HUES48 (cell line): Measurements from ENCODE around the gene GRB2.
"Not testable (repeated sequence)": the region's sequence is repeated elsewhere in the genome, so short reads cannot be mapped to it uniquely, and the experiment has no call there.

ENCODE experiments used
- H3K27ac ChIP-seq: one replicate; pipeline ENCODE4 v1.7.0; 2013; ENCODE audit warnings: low read depth, low read length, inconsistent platforms
- H3K27me3 ChIP-seq: 2 replicates; pipeline ENCODE4 v1.6.1; 2013; ENCODE audit warnings: mild to moderate bottlenecking, low read length; ENCODE audit not compliant: control insufficient read depth, insufficient read depth
- H3K36me3 ChIP-seq: 2 replicates; pipeline ENCODE4 v1.6.1; 2013; ENCODE audit warnings: low read length; ENCODE audit not compliant: control insufficient read depth, insufficient read depth
- H3K4me1 ChIP-seq: 2 replicates; pipeline ENCODE4 v1.6.1; 2013; ENCODE audit warnings: mild to moderate bottlenecking, low read length; ENCODE audit not compliant: control insufficient read depth, insufficient read depth
- H3K4me3 ChIP-seq: 2 replicates; pipeline ENCODE4 v1.5.1; 2013; ENCODE audit warnings: mild to moderate bottlenecking, low read depth, low read length
- H3K9ac ChIP-seq: 2 replicates; pipeline ENCODE4 v1.6.1; 2013; ENCODE audit warnings: mild to moderate bottlenecking, low read depth, low read length, moderate library complexity
- H3K9me3 ChIP-seq: 2 replicates; pipeline ENCODE4 v1.6.1; 2013; ENCODE audit warnings: low read length; ENCODE audit not compliant: control insufficient read depth, insufficient read depth

GRB2 gene

GRCh38 chr17:75292810-75293448 is 112.5 kb downstream of the GRB2 start:
- not testable (repeated sequence) for H3K9me3 ChIP-seq, H3K4me1 ChIP-seq, H3K9ac ChIP-seq, H3K36me3 ChIP-seq, H3K27me3 ChIP-seq, H3K27ac ChIP-seq, H3K4me3 ChIP-seq

GRCh38 chr17:75289832-75290337 is 115.6 kb downstream of the GRB2 start:
- Histone ChIP-seq H3K36me3 (peaks cover 17% of the 10 kb centered on the region), H3K27ac (peak overlapping the region; percentile 6), H3K9me3 (no peaks in the 10 kb centered on the region), H3K4me3 (peak overlapping the region; percentile 68), H3K27me3 (no peaks in the 10 kb centered on the region), H3K9ac (peak overlapping the region; percentile 42), H3K4me1 (peaks cover 3% of the 10 kb centered on the region; the same call in 1 of the 2 replicates)

GRCh38 chr17:75289115-75289831 is 116.2 kb downstream of the GRB2 start, which contains the start of gene SLC25A19:
Gene SLC25A19, minus strand, starts transcription at chr17:75289433. Its CDS starts 2,669 bp downstream, at chr17:75286764.
- H3K9me3 ChIP-seq = no peaks in the 10 kb centered on the region
- H3K4me3 ChIP-seq = peak within 1 kb of the TSS; percentile 96
- peak within 1 kb of the TSS; percentile 6 for H3K27ac ChIP-seq
- H3K4me1 ChIP-seq = peaks cover 3% of the 10 kb centered on the region; the same call in 1 of the 2 replicates
- peak within 1 kb of the TSS; percentile 70 for H3K9ac ChIP-seq
- H3K27me3 ChIP-seq = no peaks in the 10 kb centered on the region
- H3K36me3 ChIP-seq = peaks cover 17% of the 10 kb centered on the region

GRCh38 chr17:75288770-75289114 is 116.7 kb downstream of the GRB2 start:
- H3K4me1 ChIP-seq = peaks cover 3% of the 10 kb centered on the region; the same call in 1 of the 2 replicates
- H3K4me3 ChIP-seq = peak overlapping the region; percentile 96
- H3K9me3 ChIP-seq = no peaks in the 10 kb centered on the region
- H3K27ac ChIP-seq = no peak overlapping the region
- peak overlapping the region; percentile 70 for H3K9ac ChIP-seq
- H3K36me3 ChIP-seq = peaks cover 17% of the 10 kb centered on the region
- no peaks in the 10 kb centered on the region for H3K27me3 ChIP-seq

GRCh38 chr17:75288359-75288758 is 117.1 kb downstream of the GRB2 start:
- Histone ChIP-seq H3K27me3 (no peaks in the 10 kb centered on the region), H3K9me3 (no peaks in the 10 kb centered on the region), H3K27ac (no peak overlapping the region), H3K4me1 (peaks cover 3% of the 10 kb centered on the region; the same call in 1 of the 2 replicates), H3K36me3 (peaks cover 20% of the 10 kb centered on the region), H3K4me3 (peak overlapping the region; percentile 96), H3K9ac (no peak overlapping the region)

- H3K9ac ChIP-seq = no peak overlapping the region
- no peaks in the 10 kb centered on the region for H3K27me3 ChIP-seq
- no peaks in the 10 kb centered on the region for H3K9me3 ChIP-seq
- peaks cover 26% of the 10 kb centered on the region for H3K36me3 ChIP-seq
- peaks cover 3% of the 10 kb centered on the region; the same call in 1 of the 2 replicates for H3K4me1 ChIP-seq
- no peak overlapping the region for H3K4me3 ChIP-seq
- H3K27ac ChIP-seq = no peak overlapping the region
These were observed 118.3 kb downstream of the GRB2 start for GRCh38 chr17:75287221-75287620.

- H3K4me1 ChIP-seq = peaks cover 3% of the 10 kb centered on the region; the same call in 1 of the 2 replicates
- peaks cover 34% of the 10 kb centered on the region for H3K36me3 ChIP-seq
- no peaks in the 10 kb centered on the region for H3K27me3 ChIP-seq
- H3K4me3 ChIP-seq = no peak overlapping the region
- H3K27ac ChIP-seq = no peak overlapping the region
- H3K9ac ChIP-seq = no peak overlapping the region
- H3K9me3 ChIP-seq = no peaks in the 10 kb centered on the region
These were observed 120.4 kb downstream of the GRB2 start for GRCh38 chr17:75285123-75285522.

GRCh38 chr17:75280189-75280588 is 125.3 kb downstream of the GRB2 start:
- peaks cover 30% of the 10 kb centered on the region for H3K36me3 ChIP-seq
- not testable (repeated sequence) for H3K4me1 ChIP-seq, H3K9ac ChIP-seq, H3K27me3 ChIP-seq, H3K9me3 ChIP-seq, H3K4me3 ChIP-seq, H3K27ac ChIP-seq

- Histone ChIP-seq H3K4me3 (no peak overlapping the region), H3K4me1 (no peaks in the 10 kb centered on the region), H3K36me3 (peaks cover 37% of the 10 kb centered on the region), H3K27me3 (no peaks in the 10 kb centered on the region), H3K9ac (no peak overlapping the region), H3K9me3 (no peaks in the 10 kb centered on the region), H3K27ac (no peak overlapping the region)
These were observed 127.8 kb downstream of the GRB2 start for GRCh38 chr17:75277664-75278071.

GRCh38 chr17:75273977-75274708 is 131.3 kb downstream of the GRB2 start:
- Histone ChIP-seq H3K4me3 (no peak overlapping the region), H3K9me3 (no peaks in the 10 kb centered on the region), H3K36me3 (peaks cover 29% of the 10 kb centered on the region), H3K4me1 (no peaks in the 10 kb centered on the region), H3K9ac (no peak overlapping the region), H3K27ac (no peak overlapping the region), H3K27me3 (no peaks in the 10 kb centered on the region)

GRCh38 chr17:75272848-75273184 is 132.7 kb downstream of the GRB2 start:
- no peak overlapping the region for H3K4me3 ChIP-seq
- no peaks in the 10 kb centered on the region for H3K27me3 ChIP-seq
- no peak overlapping the region for H3K27ac ChIP-seq
- H3K4me1 ChIP-seq = peaks cover 3% of the 10 kb centered on the region; the same call in 1 of the 2 replicates
- no peak overlapping the region for H3K9ac ChIP-seq
- peaks cover 25% of the 10 kb centered on the region for H3K36me3 ChIP-seq
- no peaks in the 10 kb centered on the region for H3K9me3 ChIP-seq
